ENCODE results near the gene KCNJ12. TPM values are rescaled to one million over a fixed set of nuclear protein-coding genes. Genes with fewer than 3 reads are reported as not detected.

Gene KCNJ12
- total RNA-seq, 2 donors from 2014 or later = not detected

DNA sequence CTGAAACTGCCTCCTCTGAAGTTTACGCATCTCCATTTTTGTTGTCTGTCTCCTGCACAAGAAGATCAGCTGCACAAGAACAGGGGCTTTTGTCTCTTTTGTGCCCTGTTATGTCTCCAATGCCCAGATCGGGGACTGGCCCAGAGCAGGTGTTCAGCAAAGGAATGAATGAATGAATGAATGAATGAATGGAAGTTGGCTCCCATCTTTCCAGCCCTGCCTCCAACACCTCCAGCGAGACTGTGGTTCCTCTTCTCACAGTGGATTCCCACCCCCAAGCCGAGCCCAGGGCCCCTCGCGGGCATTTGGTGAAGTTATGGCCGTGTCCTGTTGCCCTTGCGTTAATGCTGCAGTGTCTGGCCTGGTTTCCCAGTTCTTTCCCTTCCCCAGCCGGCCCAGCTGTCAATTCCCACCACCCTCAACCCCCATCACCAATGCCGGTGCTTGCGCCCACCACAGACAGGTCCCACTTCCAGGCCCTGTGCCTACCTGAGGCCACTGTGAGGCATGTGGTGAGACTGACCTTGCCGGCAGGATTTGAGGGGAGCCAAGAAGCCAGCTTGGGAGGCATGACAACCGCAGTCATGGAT lies 21.3 kb upstream of the KCNJ12 start:
- Mint-ChIP-seq H3K36me3 (no peaks in the 10 kb centered on the region), H3K4me1 (ENCODE audit: low read depth in 2 of 2) (peaks cover 0 to under 1% of the 10 kb centered on the region in 2 donors), H3K27ac (no peak overlapping the region), H3K9me3 (no peaks in the 10 kb centered on the region), H3K27me3 (no peaks in the 10 kb centered on the region), H3K4me3 (no peak overlapping the region)
- DNase-seq (ENCODE audit: low spot score) (peak; percentile 41), ATAC-seq (no peak)

DNA sequence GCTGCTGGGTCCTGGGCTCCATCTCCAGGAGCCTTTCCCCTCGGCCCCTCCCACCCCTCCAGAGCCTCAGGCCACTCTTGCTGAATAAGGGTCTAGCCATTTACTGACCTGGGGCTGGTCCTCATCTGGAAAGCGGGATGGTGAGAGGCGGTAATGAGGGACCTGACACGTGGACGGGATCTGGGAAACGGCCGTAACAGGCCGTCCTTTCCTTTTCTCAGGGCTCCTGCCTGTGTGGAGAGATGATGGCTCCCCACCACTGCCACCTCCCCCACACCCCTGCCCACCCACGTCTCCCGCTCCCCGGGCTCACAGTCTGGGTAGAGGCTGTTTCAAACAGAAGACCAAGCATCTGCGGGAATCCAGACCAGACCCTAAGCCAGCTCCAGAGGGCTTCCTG lies 20.6 kb upstream of the KCNJ12 start:
- Mint-ChIP-seq H3K4me3 (no peak overlapping the region), H3K4me1 (ENCODE audit: low read depth in 2 of 2) (no peaks in the 10 kb centered on the region), H3K9me3 (no peaks in the 10 kb centered on the region), H3K27ac (no peak overlapping the region), H3K27me3 (no peaks in the 10 kb centered on the region), H3K36me3 (no peaks in the 10 kb centered on the region)
- ATAC-seq (no peak), DNase-seq (ENCODE audit: low spot score) (peak; percentile 31)

DNA sequence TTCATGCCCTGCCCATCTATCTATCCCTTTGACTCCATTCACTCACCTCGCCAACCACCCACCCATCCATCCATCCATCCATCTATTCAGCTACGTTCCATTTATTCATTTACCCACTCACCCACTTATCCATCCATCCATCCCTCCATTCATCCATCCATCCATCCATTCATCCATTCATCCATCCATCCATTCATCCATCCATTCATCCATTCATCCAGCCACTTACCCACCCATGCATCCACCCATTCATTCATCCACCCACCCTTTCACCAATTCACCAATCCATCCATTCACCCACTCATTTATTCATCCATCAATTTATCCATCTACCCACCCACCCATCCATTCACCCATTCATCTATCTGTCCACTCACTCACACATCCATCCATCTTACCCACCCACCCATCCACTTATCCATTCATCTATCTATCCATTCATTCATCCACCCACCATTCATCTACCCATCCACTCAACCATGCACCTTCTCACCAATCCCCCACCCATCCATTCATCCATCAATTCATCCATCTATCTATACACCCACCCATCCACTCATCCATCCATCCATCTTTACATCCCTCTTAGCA lies 19.5 kb upstream of the KCNJ12 start:
- no peak for DNase-seq (ENCODE audit: low spot score)
- Mint-ChIP-seq H3K9me3 (no peaks in the 10 kb centered on the region), H3K4me3 (no peak overlapping the region), H3K36me3 (no peaks in the 10 kb centered on the region), H3K27ac (no peak overlapping the region), H3K27me3 (no peaks in the 10 kb centered on the region), H3K4me1 (ENCODE audit: low read depth in 2 of 2) (no peaks in the 10 kb centered on the region)
- ATAC-seq = no peak

DNA sequence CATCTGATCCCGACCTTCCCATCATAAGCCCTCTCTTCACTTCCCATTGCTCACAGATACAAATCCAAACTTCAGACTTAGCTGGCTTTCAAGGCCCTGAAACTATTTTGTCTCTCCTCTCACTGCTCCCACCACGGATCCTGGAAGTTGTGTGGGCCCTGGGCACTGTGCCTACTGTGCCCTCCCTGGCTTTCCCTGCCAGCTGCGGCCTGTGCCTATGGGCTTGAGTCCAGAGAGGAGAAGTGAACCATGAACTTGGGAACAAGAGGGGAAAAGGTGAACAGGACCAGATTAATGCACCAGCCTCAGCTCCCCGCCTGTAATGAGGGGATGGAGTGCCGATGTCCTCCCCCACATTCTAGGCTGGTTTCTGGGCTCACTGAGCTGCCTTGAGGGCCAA lies 18.9 kb upstream of the KCNJ12 start:
- no peaks in the 10 kb centered on the region for H3K36me3 Mint-ChIP-seq
- H3K4me1 Mint-ChIP-seq (ENCODE audit: low read depth in 2 of 2) = no peaks in the 10 kb centered on the region
- H3K27ac Mint-ChIP-seq = no peak overlapping the region
- DNase-seq (ENCODE audit: low spot score) (no peak), ATAC-seq (no peak)
- H3K27me3 Mint-ChIP-seq = no peaks in the 10 kb centered on the region
- H3K4me3 Mint-ChIP-seq = no peak overlapping the region
- no peaks in the 10 kb centered on the region for H3K9me3 Mint-ChIP-seq

DNA sequence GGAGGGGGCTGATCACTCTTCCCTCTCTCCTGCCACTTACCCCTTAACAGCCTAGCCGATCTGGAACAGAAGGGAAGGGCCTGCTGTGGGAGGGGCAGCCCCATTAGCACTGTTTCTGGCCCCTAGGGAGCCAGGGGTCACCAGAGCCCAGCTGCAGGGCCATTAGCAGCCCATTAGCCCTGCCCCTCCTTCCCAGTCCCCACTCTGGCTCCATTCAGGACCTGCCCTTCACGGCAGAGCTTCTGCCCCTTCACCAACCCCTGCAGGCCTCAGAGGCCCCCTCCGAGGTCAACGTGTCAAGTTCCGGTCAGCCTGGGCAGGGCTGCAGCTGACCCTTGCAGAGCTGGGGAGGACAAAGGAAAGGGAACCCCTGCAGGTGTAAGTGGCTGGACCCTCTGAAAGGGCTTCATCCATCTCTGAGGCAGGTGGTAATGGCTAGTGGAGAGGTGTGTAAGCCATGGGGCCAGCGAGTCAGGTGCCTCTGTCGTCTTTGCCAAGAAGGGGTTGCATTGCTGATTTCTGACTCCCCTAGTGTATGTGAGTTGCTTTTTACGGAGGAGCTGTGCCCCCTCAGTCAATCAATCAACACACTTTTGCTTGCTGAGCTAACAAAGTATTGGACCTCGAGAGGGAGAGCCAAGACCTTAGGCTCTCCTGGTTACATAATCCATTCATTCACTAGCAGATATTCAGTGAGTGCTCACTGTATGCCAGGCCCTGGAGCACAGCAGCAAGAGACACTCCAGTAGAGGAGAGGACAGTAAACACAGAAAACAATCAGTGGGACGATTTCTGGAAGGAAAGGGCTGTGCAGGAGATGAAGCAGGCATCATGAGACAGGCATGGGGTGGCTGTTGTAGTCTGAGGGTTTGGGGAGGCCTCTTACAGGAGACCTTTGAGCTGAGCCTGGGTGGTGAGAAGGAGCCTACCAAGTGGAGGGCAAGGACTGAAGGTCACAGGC lies 18.2 kb upstream of the KCNJ12 start:
- H3K4me3 Mint-ChIP-seq = no peak overlapping the region
- DNase-seq (ENCODE audit: low spot score) (no peak), ATAC-seq (peak in 1 of 2 donors; percentile 12)
- H3K9me3 Mint-ChIP-seq = no peaks in the 10 kb centered on the region
- H3K27ac Mint-ChIP-seq = no peak overlapping the region
- H3K36me3 Mint-ChIP-seq = no peaks in the 10 kb centered on the region
- H3K4me1 Mint-ChIP-seq (ENCODE audit: low read depth in 2 of 2) = no peaks in the 10 kb centered on the region
- no peaks in the 10 kb centered on the region for H3K27me3 Mint-ChIP-seq

DNA sequence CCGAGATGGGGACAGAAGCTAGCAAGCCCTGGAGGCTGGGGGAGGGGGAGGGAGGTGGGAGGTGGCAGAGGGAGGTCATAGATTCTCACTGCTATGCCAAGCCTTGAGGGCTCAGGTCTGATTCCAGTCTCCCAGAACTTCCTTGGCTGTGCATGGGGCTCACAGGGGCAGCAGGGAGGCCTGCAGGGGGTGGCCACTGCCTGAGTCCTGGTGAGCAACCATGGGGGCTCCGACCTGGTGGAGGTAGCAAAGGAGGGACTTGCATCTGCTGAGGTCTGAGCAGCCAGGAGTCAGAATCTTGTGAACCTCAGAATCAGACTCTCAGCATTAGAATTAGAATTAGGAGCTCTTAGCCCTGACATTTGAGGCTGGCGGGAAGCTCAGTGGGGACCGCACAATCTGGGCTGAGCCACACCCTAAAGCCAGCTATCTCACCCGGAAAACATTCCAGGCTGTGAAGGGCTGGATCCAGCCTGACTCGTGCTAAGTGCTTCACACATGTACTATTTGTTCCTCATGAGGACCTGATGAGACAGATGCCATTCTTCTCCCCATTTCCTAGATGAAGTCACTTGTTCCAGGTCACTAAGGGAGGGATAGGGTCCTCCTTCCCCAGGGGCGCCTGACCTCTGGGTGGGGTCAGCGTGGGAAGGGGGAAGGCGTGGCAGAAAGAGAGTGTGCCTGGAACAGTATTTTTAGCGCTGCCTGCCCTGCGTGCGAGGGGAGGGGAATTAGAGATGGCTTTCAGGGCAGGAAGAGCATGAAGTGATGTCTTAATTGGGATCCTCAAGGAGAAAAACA lies 17.3 kb upstream of the KCNJ12 start:
- ATAC-seq (no peak), DNase-seq (ENCODE audit: low spot score) (no peak)
- Mint-ChIP-seq H3K27ac (no peak overlapping the region), H3K36me3 (no peaks in the 10 kb centered on the region), H3K4me3 (no peak overlapping the region), H3K9me3 (no peaks in the 10 kb centered on the region), H3K4me1 (ENCODE audit: low read depth in 2 of 2) (peaks cover 0 to under 1% of the 10 kb centered on the region in 2 donors), H3K27me3 (no peaks in the 10 kb centered on the region)

DNA sequence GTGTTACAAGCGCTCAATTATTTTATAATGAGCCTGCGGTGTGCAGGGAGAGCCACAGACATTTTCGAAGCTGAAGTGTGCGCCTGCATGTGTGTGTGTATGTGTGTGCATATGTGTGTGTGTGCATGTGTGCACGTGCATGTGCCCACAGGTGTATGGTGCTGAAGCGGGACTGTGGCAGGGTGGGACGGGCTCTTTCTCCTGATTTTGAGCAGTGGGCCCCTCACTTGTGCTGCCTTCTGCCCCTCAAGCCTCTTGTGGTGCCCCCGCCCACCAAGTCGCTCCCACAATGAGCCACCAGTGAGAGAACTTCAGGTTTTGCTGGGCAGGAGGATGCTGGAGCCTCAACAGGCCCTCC lies 16.7 kb upstream of the KCNJ12 start:
- Mint-ChIP-seq H3K27me3 (no peaks in the 10 kb centered on the region), H3K4me3 (no peak overlapping the region), H3K9me3 (no peaks in the 10 kb centered on the region), H3K36me3 (no peaks in the 10 kb centered on the region), H3K27ac (no peak overlapping the region), H3K4me1 (ENCODE audit: low read depth in 2 of 2) (peaks cover 0 to 5% of the 10 kb centered on the region in 2 donors)
- DNase-seq (ENCODE audit: low spot score) (no peak), ATAC-seq (no peak)

DNA sequence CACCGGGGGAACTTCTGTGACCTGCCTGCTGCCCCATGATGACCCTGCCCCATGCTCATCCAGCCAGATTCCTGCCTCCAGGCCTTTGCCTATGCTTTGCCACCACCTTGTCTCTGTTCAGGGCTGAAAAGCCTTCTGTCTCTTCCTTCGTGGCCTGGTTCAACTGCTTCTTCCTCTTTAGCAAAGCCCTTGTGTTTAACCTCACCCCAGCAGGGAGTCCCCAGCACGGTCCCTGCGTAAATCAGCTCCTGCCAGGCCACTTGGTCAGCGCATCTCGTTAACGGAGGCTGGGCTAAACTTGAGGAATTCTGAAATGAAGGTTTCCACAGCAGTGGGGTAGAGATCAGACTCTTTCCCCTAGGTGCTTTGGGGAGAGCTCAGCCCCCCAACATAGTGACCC lies 16.1 kb upstream of the KCNJ12 start:
- ATAC-seq (no peak), DNase-seq (ENCODE audit: low spot score) (no peak)
- H3K27ac Mint-ChIP-seq = no peak overlapping the region
- no peaks in the 10 kb centered on the region for H3K36me3 Mint-ChIP-seq
- H3K9me3 Mint-ChIP-seq = no peaks in the 10 kb centered on the region
- peaks cover 0 to 5% of the 10 kb centered on the region in 2 donors for H3K4me1 Mint-ChIP-seq (ENCODE audit: low read depth in 2 of 2)
- no peak overlapping the region for H3K4me3 Mint-ChIP-seq
- H3K27me3 Mint-ChIP-seq = no peaks in the 10 kb centered on the region

DNA sequence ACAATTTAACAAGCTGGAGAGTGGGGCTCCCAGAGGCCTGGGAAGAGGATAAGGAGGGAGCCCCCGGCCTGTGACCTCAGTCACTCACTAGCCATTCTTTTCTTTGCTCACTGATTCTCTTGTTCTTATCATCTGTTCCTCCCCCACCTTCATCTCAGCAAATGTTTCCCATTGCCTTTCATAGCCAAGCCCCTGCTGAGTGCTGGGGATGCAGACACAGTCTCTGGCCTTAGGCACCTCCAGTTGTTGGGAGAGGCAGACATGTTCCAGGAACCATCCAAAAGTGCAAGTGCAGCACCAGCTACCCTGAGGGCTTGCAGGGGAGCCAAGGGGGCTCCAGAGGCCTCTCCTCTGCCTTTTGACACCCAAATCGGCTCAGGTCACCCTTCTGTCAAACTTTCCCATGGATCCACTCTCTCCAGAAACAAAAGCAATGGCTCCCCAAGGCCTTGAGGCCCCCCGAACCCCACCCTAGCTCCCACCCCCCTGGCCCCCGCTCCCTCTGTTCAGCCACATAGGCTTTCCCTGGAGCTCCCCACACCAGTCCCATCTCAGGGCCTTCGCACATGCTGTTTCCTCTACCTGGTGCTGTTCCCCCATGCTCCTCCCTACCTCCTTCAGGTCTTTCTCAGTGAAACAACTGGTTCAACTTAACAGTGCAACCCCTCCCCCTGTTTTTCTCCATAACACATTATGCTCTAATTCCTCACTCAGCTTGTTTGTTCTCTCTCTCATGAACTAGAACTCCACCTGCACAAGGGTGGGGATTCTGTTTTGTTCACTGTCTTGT lies 14.9 kb upstream of the KCNJ12 start:
- no peak for DNase-seq (ENCODE audit: low spot score)
- ATAC-seq = no peak
- Mint-ChIP-seq H3K9me3 (no peaks in the 10 kb centered on the region), H3K36me3 (no peaks in the 10 kb centered on the region), H3K4me1 (ENCODE audit: low read depth in 2 of 2) (peaks cover 0 to 5% of the 10 kb centered on the region in 2 donors), H3K27me3 (no peaks in the 10 kb centered on the region), H3K27ac (no peak overlapping the region), H3K4me3 (no peak overlapping the region)

DNA sequence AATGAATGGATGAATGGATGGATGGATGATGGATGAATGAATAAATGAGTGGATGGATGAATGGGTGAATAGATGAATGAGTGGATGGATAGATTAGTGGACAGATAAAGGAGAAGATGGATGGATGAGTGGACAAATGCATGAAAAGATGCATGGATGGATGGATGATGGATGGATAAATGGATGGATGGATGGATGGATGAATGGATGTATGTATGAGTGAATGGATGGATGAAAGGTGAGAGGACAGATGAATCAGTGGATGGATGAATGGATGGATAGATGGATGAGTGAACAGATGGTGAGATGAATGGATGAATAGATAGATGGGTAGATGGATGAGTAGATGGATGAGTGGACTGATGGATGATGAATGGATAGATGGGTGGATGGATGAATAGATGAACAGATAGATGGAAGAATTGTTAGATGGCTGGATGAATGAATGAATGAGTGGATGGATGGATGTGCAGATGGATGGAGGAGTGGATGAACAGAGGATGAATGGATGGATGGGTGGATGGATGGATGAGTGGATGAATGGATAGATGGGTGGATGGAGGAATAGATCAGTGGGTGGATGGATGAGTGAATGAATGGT lies 13.7 kb upstream of the KCNJ12 start:
- no peaks in the 10 kb centered on the region for H3K9me3 Mint-ChIP-seq
- ATAC-seq (no peak), DNase-seq (ENCODE audit: low spot score) (no peak)
- H3K4me1 Mint-ChIP-seq (ENCODE audit: low read depth in 2 of 2) = peaks cover 0 to 5% of the 10 kb centered on the region in 2 donors
- H3K36me3 Mint-ChIP-seq = no peaks in the 10 kb centered on the region
- no peaks in the 10 kb centered on the region for H3K27me3 Mint-ChIP-seq
- H3K27ac Mint-ChIP-seq = no peak overlapping the region
- no peak overlapping the region for H3K4me3 Mint-ChIP-seq

DNA sequence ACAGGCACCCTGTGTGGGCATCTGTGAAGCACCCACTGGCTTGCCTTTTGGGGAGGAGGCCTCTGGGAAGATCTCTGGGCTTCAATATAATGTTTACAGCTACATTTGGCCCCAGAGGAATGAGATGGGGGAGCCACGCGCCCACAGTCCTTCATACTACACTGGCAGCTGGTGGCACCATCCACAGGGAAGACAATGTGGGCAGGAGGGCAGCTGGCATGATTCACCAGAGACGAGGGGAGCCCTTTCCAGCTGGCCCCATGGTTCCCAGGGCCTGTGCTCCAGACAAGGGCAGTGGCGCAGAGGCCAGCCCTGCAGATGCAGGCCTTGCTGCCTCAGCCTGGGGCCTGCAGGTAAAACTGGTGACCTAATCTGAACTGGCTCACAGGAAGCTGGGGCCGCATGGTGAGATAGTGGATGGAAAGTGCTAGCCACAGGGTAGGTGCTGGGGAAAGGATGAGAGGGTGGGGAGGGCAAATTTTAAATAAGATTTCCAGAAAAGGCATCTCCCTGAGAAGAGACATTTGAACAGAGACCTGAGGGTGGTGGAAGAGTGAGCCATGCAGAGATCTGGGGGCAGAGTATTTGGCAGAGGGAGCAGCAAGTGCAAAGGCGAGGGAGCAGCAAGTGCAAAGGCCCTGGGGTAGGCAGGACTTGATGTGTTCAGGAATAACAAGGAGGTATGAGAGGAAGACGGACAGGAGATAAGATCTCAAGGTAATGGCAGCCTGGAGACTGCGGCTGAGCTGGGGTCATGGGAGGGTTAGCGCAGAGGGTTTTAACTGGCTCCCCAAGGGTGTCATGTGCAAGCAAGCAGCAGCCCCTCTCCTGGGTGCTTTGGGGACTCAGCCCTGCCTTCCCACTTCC lies 12.1 kb upstream of the KCNJ12 start:
- H3K4me3 Mint-ChIP-seq = no peak overlapping the region
- no peaks in the 10 kb centered on the region for H3K9me3 Mint-ChIP-seq
- no peak overlapping the region for H3K27ac Mint-ChIP-seq
- ATAC-seq (no peak), DNase-seq (ENCODE audit: low spot score) (no peak)
- H3K4me1 Mint-ChIP-seq (ENCODE audit: low read depth in 2 of 2) = peaks cover 0 to 5% of the 10 kb centered on the region in 2 donors
- no peaks in the 10 kb centered on the region for H3K36me3 Mint-ChIP-seq
- no peaks in the 10 kb centered on the region for H3K27me3 Mint-ChIP-seq

DNA sequence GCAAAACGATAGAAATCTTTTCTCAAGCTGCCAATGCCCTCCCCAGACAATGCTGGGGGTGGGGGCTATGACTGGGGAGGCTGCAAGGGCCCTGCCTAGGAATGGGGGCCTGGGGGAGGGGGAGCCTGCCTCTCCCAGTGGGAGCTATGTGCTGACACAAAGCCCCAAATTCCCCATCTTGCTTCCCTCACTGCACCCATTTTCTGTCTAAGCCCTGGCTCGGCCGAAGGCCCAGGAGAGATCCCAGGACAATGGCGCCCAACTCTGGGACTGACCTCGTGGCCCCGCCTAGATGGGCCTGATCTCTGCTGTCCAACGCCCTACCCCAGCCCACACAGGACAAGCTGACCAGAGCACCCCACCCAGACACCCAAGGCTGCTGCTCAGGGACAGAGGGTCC lies 11.1 kb upstream of the KCNJ12 start:
- peaks cover 0 to 5% of the 10 kb centered on the region in 2 donors for H3K4me1 Mint-ChIP-seq (ENCODE audit: low read depth in 2 of 2)
- no peaks in the 10 kb centered on the region for H3K27me3 Mint-ChIP-seq
- no peaks in the 10 kb centered on the region for H3K9me3 Mint-ChIP-seq
- DNase-seq (ENCODE audit: low spot score) (no peak), ATAC-seq (no peak)
- no peaks in the 10 kb centered on the region for H3K36me3 Mint-ChIP-seq
- no peak overlapping the region for H3K4me3 Mint-ChIP-seq
- no peak overlapping the region for H3K27ac Mint-ChIP-seq
